ENCODE data around the gene POLR2C.

Gene POLR2C

GRCh38 chr16:57509231-57509923, 46.9 kb downstream of the POLR2C start:
- TF ChIP-seq TEAD4 (IDR thresholded peaks at IDR 0.05) = no peak
- TF ChIP-seq NFIC (IDR thresholded peaks at IDR 0.05) = no peak

DNA sequence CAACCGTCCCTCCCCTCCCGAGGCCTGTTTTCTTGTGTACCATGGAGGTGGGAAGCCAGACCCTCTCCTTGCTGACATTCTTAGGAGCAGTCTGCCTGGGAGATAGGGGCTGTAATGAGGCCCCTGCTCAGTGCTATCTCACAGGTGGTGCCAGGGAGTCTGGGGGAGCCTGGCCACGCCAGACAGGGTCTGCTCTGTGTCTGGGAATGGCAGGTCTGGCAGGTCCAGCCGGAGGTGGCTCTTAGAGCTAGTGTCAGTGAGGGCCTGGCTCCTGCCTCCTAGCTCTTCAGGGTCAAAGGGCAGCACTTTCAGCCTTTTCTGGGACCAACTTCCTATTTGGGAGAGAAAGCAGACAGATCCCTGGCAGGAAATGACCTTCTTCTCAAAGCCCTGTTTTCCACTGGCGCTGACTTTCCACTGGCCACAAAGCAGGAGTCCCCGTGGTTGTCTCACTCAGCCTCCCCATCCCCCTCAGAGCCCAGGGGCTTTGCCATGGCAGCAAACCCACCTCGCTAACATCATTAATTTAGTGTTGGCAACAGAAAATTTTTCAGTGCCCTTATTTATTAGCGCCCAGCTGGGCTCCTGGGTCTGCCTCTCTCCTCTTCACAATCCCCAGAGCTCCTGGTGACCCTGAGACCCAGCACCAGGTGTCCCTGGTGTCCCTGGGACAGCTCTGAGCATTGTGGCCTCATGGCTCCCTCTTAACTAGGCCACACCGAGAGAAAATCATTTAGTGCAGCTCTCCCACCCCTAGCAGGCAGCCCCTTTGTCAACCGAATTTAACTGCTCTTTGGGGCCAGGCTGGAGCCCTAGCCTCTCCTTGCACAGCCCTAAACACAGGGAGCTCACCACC, 47.8 kb downstream of the POLR2C start:
- TF ChIP-seq TAF1 (IDR thresholded peaks at IDR 0.05; ENCODE audit: low read depth) (no peak), USF1 (IDR thresholded peaks at IDR 0.05) (no peak), TCF12 (IDR thresholded peaks at IDR 0.05; ENCODE audit: low read depth) (no peak)

DNA sequence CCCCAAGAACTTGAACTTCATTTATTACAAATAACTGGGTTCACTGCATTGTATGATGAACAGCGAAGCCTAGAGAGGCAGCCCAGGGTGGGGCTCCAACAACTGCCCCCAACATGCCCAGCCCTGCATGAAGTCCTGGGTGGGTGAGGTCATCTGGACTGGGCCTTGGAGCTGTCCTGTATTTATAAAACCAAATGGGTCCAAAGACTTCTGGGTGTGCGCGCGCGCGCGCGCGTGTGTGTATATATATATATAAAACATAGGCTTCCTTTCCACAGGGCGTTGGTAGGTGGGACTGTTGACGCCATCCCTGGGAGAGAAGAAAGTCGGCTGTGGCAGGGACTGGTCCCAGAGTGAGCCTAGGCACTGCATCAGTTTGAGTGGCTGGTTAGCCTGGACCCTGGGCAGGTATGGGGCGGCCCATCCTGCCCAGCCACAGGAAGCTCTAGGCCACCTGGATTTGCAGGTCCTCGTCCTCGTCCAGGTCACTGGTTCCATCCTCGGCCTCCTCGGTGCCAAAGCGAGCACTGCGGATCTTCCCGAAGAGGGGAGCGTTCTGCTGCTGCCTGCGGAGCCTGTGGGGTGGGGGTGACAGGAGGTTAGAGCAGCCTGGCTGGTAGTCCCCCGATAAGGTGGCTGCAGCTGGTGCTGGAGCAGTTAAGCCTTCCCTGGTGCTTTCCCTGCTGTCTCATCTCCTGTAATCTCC, 50.0 kb downstream of the POLR2C start:
- no peak for TF ChIP-seq TCF12 (IDR thresholded peaks at IDR 0.05; ENCODE audit: low read depth)
- no peak for TF ChIP-seq CEBPB (IDR thresholded peaks at IDR 0.05)
- TF ChIP-seq ZBTB7A (IDR thresholded peaks at IDR 0.05; ENCODE audit: low read depth) = no peak
- TF ChIP-seq RAD21 (IDR thresholded peaks at IDR 0.05; ENCODE audit: low read depth) = no peak
- TF ChIP-seq EGR1 (IDR thresholded peaks at IDR 0.05) = no peak
- no peak for TF ChIP-seq TAF1 (IDR thresholded peaks at IDR 0.05; ENCODE audit: low read depth)
- TF ChIP-seq TEAD4 (IDR thresholded peaks at IDR 0.05) = no peak
- no peak for TF ChIP-seq CREB1 (IDR thresholded peaks at IDR 0.05; ENCODE audit: low read depth)
- no peak for TF ChIP-seq EP300 (IDR thresholded peaks at IDR 0.05; ENCODE audit: borderline replicate concordance)
- TF ChIP-seq USF1 (IDR thresholded peaks at IDR 0.05) = no peak
- TF ChIP-seq FOXM1 (IDR thresholded peaks at IDR 0.05; ENCODE audit: borderline replicate concordance, low read depth) = no peak
- TF ChIP-seq, protein P1, sequence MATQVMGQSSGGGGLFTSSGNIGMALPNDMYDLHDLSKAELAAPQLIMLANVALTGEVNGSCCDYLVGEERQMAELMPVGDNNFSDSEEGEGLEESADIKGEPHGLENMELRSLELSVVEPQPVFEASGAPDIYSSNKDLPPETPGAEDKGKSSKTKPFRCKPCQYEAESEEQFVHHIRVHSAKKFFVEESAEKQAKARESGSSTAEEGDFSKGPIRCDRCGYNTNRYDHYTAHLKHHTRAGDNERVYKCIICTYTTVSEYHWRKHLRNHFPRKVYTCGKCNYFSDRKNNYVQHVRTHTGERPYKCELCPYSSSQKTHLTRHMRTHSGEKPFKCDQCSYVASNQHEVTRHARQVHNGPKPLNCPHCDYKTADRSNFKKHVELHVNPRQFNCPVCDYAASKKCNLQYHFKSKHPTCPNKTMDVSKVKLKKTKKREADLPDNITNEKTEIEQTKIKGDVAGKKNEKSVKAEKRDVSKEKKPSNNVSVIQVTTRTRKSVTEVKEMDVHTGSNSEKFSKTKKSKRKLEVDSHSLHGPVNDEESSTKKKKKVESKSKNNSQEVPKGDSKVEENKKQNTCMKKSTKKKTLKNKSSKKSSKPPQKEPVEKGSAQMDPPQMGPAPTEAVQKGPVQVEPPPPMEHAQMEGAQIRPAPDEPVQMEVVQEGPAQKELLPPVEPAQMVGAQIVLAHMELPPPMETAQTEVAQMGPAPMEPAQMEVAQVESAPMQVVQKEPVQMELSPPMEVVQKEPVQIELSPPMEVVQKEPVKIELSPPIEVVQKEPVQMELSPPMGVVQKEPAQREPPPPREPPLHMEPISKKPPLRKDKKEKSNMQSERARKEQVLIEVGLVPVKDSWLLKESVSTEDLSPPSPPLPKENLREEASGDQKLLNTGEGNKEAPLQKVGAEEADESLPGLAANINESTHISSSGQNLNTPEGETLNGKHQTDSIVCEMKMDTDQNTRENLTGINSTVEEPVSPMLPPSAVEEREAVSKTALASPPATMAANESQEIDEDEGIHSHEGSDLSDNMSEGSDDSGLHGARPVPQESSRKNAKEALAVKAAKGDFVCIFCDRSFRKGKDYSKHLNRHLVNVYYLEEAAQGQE (IDR thresholded peaks at IDR 0.05; ENCODE audit: low read depth) = no peak
- TF ChIP-seq NFIC (IDR thresholded peaks at IDR 0.05) = no peak
- no peak for TF ChIP-seq MAX (IDR thresholded peaks at IDR 0.05)
- TF ChIP-seq YY1 (IDR thresholded peaks at IDR 0.05; ENCODE audit: low read depth) = no peak

DNA sequence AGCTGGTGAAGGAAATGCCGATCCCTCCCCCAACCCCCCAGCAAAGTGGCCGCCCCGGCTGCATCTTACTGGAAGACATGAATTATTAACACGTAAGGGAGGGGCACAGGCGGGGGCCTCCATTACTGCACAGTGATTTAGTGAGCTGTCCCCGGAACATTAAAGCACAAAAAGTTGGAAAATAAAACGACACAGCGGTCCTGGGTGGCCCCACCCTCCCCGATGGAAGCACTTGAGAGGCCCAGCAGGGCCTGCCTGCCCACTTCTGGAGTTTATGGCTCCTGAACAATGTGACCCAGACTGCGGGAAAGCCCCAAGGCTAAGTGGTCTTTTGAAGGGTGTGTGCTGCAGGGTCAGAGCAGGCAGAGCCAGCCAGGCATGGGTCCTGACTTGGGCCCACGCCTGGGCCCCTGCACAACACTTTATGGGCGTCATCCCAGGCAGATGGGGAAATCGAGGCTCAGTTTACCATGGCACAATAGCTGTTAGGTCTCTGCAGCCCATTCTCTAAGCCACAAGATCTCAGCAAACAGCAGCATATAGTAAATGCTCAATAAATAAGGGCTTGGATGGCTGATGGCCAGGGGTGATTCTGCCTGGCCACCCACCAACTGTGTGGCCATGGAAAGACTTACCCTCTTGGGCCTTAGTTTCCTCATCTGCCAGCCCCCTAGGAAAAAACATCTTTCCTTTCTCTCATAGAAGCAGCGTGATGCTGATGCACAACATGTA, 51.1 kb downstream of the POLR2C start:
- no peak for TF ChIP-seq CEBPB (IDR thresholded peaks at IDR 0.05)
- TF ChIP-seq RAD21 (IDR thresholded peaks at IDR 0.05; ENCODE audit: low read depth) = no peak
- no peak for TF ChIP-seq YY1 (IDR thresholded peaks at IDR 0.05; ENCODE audit: low read depth)
- no peak for TF ChIP-seq EGR1 (IDR thresholded peaks at IDR 0.05)
- no peak for TF ChIP-seq TCF12 (IDR thresholded peaks at IDR 0.05; ENCODE audit: low read depth)
- no peak for TF ChIP-seq USF1 (IDR thresholded peaks at IDR 0.05)
- no peak for TF ChIP-seq TAF1 (IDR thresholded peaks at IDR 0.05; ENCODE audit: low read depth)
- TF ChIP-seq FOXM1 (IDR thresholded peaks at IDR 0.05; ENCODE audit: borderline replicate concordance, low read depth) = no peak
- TF ChIP-seq, protein P1 (IDR thresholded peaks at IDR 0.05; ENCODE audit: low read depth) = no peak
- no peak for TF ChIP-seq MAX (IDR thresholded peaks at IDR 0.05)
- no peak for TF ChIP-seq ZBTB7A (IDR thresholded peaks at IDR 0.05; ENCODE audit: low read depth)
- no peak for TF ChIP-seq EP300 (IDR thresholded peaks at IDR 0.05; ENCODE audit: borderline replicate concordance)
- no peak for TF ChIP-seq TEAD4 (IDR thresholded peaks at IDR 0.05)

Measured in Ishikawa (cell line).